NOMO-1 (cell line): ENCODE measurements around the gene TBC1D22A.
"Not testable (repeated sequence)": the region's sequence is repeated elsewhere in the genome, so short reads cannot be mapped to it uniquely, and the experiment has no call there.

Source experiments
- DNase-seq, 2 experiments: peaks; one replicate each; lab custom pipeline; 2025; ENCODE audit not compliant: unreplicated experiment in 2 of 2; lab: John Stamatoyannopoulos, UW

The TBC1D22A gene

GRCh38 chr22:47156352-47157092 lies 394.1 kb downstream of the TBC1D22A start:
- no peak for DNase-seq

- no peak for DNase-seq
Observed at GRCh38 chr22:47157093-47157420, 394.6 kb downstream of the TBC1D22A start.

DNA sequence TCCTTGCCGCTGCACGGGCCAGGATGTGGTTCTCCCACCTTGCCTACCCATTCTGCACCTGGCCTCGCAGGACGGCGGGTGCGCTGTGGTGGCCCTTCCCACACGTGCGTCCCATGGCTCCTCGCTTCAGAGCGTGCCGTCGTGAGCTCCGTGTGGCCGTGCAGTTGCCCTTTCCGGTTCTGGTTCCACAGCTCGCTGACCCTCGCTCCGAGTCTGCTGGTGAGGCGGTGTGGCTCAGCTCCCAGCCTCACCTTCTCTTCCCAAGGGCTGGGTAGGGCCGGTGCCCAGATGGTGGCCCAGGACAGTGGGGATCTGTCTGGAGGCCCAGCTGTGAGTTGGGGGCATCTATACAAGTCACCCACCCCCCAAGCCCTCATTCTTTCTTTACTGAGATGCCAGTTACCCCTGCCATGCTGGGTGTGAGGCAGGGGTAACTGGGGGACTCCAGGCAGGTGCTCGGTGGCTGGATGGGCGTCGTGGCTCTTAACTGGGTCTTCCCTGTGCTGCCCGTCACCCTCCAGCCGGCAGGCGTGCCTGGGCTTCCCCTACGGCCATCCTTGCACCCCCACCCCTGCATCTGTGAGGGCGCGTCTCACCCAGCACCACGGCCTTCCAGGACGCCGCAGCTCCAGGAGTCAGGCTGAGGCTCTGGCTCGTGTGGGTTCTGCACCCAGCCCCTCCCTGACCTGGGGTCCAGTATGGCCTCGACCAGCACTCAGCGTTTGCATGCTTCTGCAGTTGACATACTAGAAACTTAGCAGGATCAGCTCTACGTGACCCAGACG lies 395.2 kb downstream of the TBC1D22A start:
- DNase-seq: no peak

DNA sequence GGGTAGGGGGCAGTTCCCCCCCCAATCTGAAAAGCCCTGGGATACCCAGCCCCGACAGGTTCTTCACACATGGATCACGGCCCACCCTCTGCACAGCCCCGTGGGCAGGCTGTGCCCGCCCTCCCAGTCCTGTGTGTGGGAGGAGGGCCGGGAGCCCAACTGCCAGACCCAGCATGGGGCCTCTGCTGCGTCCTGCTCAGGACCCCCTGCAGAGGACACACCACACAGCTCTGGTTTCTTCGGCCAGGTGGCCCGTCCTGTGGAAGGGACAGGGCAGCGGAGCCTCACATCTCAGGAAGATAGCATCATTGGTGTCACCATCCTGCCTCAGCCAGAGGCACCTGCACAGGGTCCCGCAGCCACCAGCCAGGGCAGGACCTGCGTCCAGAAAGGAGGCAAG lies 396.0 kb downstream of the TBC1D22A start:
- DNase-seq: no peak

- DNase-seq: no peak
Observed at GRCh38 chr22:47159592-47159991, 397.1 kb downstream of the TBC1D22A start.

DNA sequence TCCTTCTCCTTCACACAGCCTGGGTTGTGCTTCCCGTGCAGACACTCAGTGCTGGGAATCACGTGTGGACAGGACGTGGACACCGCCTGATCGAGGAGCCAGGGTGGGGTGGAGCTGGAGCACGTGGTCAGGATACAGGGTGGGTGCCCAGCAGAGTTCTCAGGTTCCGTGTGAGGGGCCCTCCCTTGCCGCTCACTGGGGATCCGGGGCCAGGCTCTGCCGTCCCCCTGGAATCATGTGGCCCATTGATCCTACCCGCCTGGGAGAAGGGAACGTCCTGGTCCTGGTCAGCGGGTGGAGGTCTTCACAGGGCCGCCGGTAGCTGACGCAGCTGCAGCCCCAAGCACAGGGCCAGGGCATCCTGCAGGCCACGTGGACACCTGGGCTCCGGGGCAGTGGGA lies 397.7 kb downstream of the TBC1D22A start:
- DNase-seq: no peak

- DNase-seq: no peak
Observed at GRCh38 chr22:47160781-47161520, 398.5 kb downstream of the TBC1D22A start.

GRCh38 chr22:47161631-47162030 lies 399.2 kb downstream of the TBC1D22A start:
- no peak for DNase-seq

GRCh38 chr22:47162865-47163264 lies 400.4 kb downstream of the TBC1D22A start:
- no peak for DNase-seq

GRCh38 chr22:47163481-47163855 lies 401.0 kb downstream of the TBC1D22A start:
- DNase-seq: no peak

DNA sequence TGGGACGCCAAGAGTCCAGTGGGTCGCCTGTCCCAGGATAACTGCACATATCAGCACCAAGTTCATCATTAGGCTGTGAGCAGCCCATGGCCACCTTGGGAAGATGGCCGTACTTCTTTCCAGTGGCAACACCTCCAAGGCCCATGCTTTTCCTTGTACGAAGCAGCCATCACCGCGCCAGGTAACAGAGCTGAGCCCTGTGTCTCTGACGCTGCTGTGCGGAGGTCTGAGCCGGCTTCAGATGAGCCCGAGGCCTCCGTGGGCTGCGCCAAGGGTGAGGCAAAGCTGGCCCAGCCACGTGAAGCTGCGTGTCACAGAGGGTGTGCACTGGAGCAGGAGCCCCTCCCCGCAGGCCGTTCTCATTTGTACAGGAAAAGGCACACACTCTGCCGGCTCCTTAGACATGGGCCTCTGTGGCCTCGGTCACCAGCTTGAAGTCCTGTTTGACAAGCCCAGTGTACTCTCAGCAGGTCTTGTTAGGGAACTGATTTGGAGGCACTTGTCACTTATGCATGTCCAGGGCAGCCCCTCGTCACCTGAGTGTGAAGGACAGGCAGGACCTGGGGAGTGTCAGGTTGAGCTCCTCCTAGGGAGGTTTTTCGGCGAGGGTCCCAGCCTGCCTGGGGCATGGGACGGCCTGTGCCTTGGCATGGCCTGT lies 401.5 kb downstream of the TBC1D22A start:
- DNase-seq: no peak

- DNase-seq: no peak
Observed at GRCh38 chr22:47164514-47165337, 402.3 kb downstream of the TBC1D22A start.

- no peak for DNase-seq
Observed at GRCh38 chr22:47165338-47166032, 403.0 kb downstream of the TBC1D22A start.

GRCh38 chr22:47166033-47166404 lies 403.6 kb downstream of the TBC1D22A start:
- DNase-seq: no peak

GRCh38 chr22:47166446-47167016 lies 404.1 kb downstream of the TBC1D22A start:
- no peak for DNase-seq

- DNase-seq: no peak
Observed at GRCh38 chr22:47167056-47167455, 404.6 kb downstream of the TBC1D22A start.

GRCh38 chr22:47167921-47168320 lies 405.5 kb downstream of the TBC1D22A start:
- DNase-seq: not testable (repeated sequence)

DNA sequence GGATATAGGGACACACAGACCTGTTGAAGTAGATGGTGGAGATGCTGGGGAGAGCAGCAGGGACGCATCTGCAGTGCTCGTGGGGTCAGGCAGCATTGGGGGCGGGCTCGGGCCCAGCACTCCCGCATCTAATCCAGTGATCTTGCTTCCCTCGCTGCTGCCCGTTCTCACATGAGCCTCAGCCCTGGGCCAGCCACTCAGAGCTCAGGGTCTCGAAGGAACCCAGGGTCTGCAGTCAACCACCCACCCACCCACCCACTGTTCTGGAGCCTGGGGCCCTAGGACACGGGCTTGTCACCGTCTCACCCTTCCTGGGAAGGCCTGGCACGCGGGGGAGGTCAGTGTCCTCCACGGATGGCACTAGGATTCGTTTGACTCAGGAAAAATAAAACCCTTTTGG lies 406.0 kb downstream of the TBC1D22A start:
- no peak for DNase-seq
